ENCODE measurements around the gene IL13RA1. TPM values are rescaled to one million over a fixed set of nuclear protein-coding genes. Genes with fewer than 3 reads are reported as not detected.

The IL13RA1 gene
- total RNA-seq, 1 experiment from 2014 or later = 14.4 TPM

GRCh38 chrX:118723376-118723775 lies 4.0 kb upstream of the IL13RA1 start:
- TF ChIP-seq, protein P1, sequence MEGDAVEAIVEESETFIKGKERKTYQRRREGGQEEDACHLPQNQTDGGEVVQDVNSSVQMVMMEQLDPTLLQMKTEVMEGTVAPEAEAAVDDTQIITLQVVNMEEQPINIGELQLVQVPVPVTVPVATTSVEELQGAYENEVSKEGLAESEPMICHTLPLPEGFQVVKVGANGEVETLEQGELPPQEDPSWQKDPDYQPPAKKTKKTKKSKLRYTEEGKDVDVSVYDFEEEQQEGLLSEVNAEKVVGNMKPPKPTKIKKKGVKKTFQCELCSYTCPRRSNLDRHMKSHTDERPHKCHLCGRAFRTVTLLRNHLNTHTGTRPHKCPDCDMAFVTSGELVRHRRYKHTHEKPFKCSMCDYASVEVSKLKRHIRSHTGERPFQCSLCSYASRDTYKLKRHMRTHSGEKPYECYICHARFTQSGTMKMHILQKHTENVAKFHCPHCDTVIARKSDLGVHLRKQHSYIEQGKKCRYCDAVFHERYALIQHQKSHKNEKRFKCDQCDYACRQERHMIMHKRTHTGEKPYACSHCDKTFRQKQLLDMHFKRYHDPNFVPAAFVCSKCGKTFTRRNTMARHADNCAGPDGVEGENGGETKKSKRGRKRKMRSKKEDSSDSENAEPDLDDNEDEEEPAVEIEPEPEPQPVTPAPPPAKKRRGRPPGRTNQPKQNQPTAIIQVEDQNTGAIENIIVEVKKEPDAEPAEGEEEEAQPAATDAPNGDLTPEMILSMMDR (conservative IDR thresholded peaks at IDR 0.05) = no peak
- H3K4me2 ChIP-seq (ENCODE audit: insufficient read depth, insufficient read length, low read length) = no peak overlapping the region
- H2AFZ ChIP-seq (ENCODE audit: low read length) = no peak overlapping the region
- H3T11ph ChIP-seq (ENCODE audit: low read length) = no peak overlapping the region
- no peak overlapping the region for H3K14ac ChIP-seq (ENCODE audit: insufficient read depth, low read length)
- H3K27ac ChIP-seq (ENCODE audit: insufficient read length, low read depth, low read length) = no peak overlapping the region
- no peak overlapping the region for H2BK20ac ChIP-seq (ENCODE audit: low read depth, low read length, poor library complexity, severe bottlenecking)
- H3K23ac ChIP-seq (ENCODE audit: insufficient read length, low read depth, low read length) = no peak overlapping the region
- Mint-ChIP-seq H3K9me3 (peaks cover 17 to 79% of the 10 kb centered on the region in 2 experiments), H3K27ac (peak overlapping the region in 1 of 3 experiments; percentile 41; a peak in 1 of 7 replicates), H3K4me3 (no peak overlapping the region), H3K36me3 (ENCODE audit: insufficient read depth in 1 of 3, low read depth in 3 of 3) (peaks cover 0 to 9% (median 0%) of the 10 kb centered on the region in 3 experiments; a peak in 3 of 7 replicates), H3K4me1 (peaks cover 22 to 35% of the 10 kb centered on the region in 2 experiments), H3K27me3 (ENCODE audit: low read depth) (peaks cover 12% of the 10 kb centered on the region)
- H2BK12ac ChIP-seq (ENCODE audit: insufficient read length, low read depth, low read length) = no peak overlapping the region
- H3K27me3 ChIP-seq (ENCODE audit: insufficient read depth, low read length) = no peaks in the 10 kb centered on the region; the same call in 1 of the 2 replicates
- H4K5ac ChIP-seq (ENCODE audit: insufficient read length, low read depth, low read length) = no peak overlapping the region
- DNase-seq = no peak
- no peak overlapping the region for H4K91ac ChIP-seq (ENCODE audit: insufficient read length, low read depth, low read length)
- WGBS (ENCODE audit: extremely low coverage, insufficient read length, low lambda C conversion rate) = no CpG with 5 or more reads among the region's 3 CpGs
- no peaks in the 10 kb centered on the region; the same call in 1 of the 2 replicates for H3K4me1 ChIP-seq (ENCODE audit: insufficient read depth, low read length)
- H2BK120ac ChIP-seq (ENCODE audit: low read depth, low read length, poor library complexity, severe bottlenecking) = no peak overlapping the region
- H3K9ac ChIP-seq (ENCODE audit: extremely low read depth, insufficient read length, low read length) = no peak overlapping the region
- H3K18ac ChIP-seq (ENCODE audit: insufficient read length, low read depth, low read length) = no peak overlapping the region
- H2AK5ac ChIP-seq (ENCODE audit: insufficient read length, low read length) = no peak overlapping the region
- H2BK5ac ChIP-seq (ENCODE audit: insufficient read length, low read length) = no peak overlapping the region
- no peak overlapping the region for H4K8ac ChIP-seq (replicated peaks; ENCODE audit: insufficient read length, low read depth, low read length)
- H3K79me2 ChIP-seq (ENCODE audit: insufficient read depth, low read length) = no peaks in the 10 kb centered on the region
- no peaks in the 10 kb centered on the region for H3K79me1 ChIP-seq (ENCODE audit: insufficient read depth, low read depth, low read length, poor library complexity, severe bottlenecking)
- no peaks in the 10 kb centered on the region for H3K23me2 ChIP-seq (ENCODE audit: insufficient read length, low read depth, low read length, poor library complexity, severe bottlenecking)
- no peak overlapping the region for H2BK15ac ChIP-seq (ENCODE audit: low read depth, low read length)
- no peak overlapping the region for H3K4ac ChIP-seq (ENCODE audit: low read depth, low read length)
- H3K56ac ChIP-seq (ENCODE audit: insufficient read length, low read depth, low read length) = no peak overlapping the region
- H4K20me1 ChIP-seq (ENCODE audit: control insufficient read depth, insufficient read depth, insufficient read length) = no peaks in the 10 kb centered on the region
- H3K9me3 ChIP-seq (ENCODE audit: control insufficient read depth, low read depth, low read length) = peaks cover 32% of the 10 kb centered on the region

All from H9 (cell line).